Neural cell (in vitro differentiated cells): Measurements from ENCODE around the gene SGIP1. TPM values are rescaled to one million over a fixed set of nuclear protein-coding genes. Genes with fewer than 3 reads are reported as not detected.

ENCODE experiments used
- H2AFZ ChIP-seq: fragments of 200-600, 300-800 bp; sonication (generic), shearing (Covaris generic); 2 replicates; pipeline ENCODE4 v1.6.0; 2014; ENCODE audit warnings: low read depth, mild to moderate bottlenecking, antibody characterized with exemption, low read length, moderate library complexity
- H3F3A ChIP-seq: fragments of 200-600 bp; shearing (Covaris generic); 2 replicates; pipeline ENCODE4 v1.6.1; 2016; ENCODE audit warnings: mild to moderate bottlenecking, moderate library complexity, mixed read lengths, antibody characterized with exemption, low read length; ENCODE audit not compliant: insufficient read depth, poor library complexity, severe bottlenecking
- H3K27ac ChIP-seq: fragments of 200-600, 300-800 bp; sonication (generic), shearing (Covaris generic); 2 replicates; pipeline ENCODE4 v1.5.1; 2014; ENCODE audit warnings: mild to moderate bottlenecking, low read length, moderate library complexity
- H3K27me3 ChIP-seq: fragments of 300-800, 200-600 bp; sonication (generic), shearing (Covaris generic); 2 replicates; pipeline ENCODE4 v1.6.0; 2014; ENCODE audit warnings: mild to moderate bottlenecking, low read depth, low read length, moderate library complexity; ENCODE audit not compliant: insufficient read depth
- H3K36me3 ChIP-seq: fragments of 300-800, 200-600 bp; sonication (generic), shearing (Covaris generic); 2 replicates; pipeline ENCODE4 v1.5.1; 2014; ENCODE audit warnings: mild to moderate bottlenecking, antibody characterized with exemption, low read length, moderate library complexity; ENCODE audit not compliant: insufficient read depth
- H3K4me2 ChIP-seq: fragments of 300-800, 200-600 bp; sonication (generic), shearing (Covaris generic); 2 replicates; pipeline ENCODE4 v1.6.0; 2014; ENCODE audit warnings: mild to moderate bottlenecking, low read length
- H3K4me3 ChIP-seq: fragments of 300-800, 200-600 bp; sonication (generic), shearing (Covaris generic); 2 replicates; pipeline ENCODE4 v1.5.1; 2014; ENCODE audit warnings: mild to moderate bottlenecking, low read length, moderate library complexity
- H3K79me2 ChIP-seq: fragments of 200-600 bp; shearing (Covaris generic); replicated peaks from 2 replicates; pipeline ENCODE4 v1.6.0; 2014; ENCODE audit warnings: mild to moderate bottlenecking, low read length, moderate library complexity; ENCODE audit not compliant: insufficient read depth
- H3K9ac ChIP-seq: fragments of 300-800, 200-600 bp; sonication (generic), shearing (Covaris generic); 2 replicates; pipeline ENCODE4 v1.6.1; 2016; ENCODE audit warnings: mild to moderate bottlenecking, low read length, mixed read lengths
- H3K9me2 ChIP-seq: fragments of 200-600 bp; shearing (Covaris generic); 2 replicates; pipeline ENCODE4 v1.6.1; 2016; ENCODE audit warnings: mild to moderate bottlenecking, low read length, mixed read lengths; ENCODE audit not compliant: insufficient read depth
- H3K9me3 ChIP-seq: fragments of 200-600, 300-800 bp; sonication (generic), shearing (Covaris generic); 2 replicates; pipeline ENCODE4 v1.6.1; 2016; ENCODE audit warnings: mild to moderate bottlenecking, mixed run types, low read length, moderate library complexity, mixed read lengths
- H4K20me1 ChIP-seq: fragments of 200-600 bp; shearing (Covaris generic); 2 replicates; pipeline ENCODE4 v1.6.1; 2016; ENCODE audit warnings: mild to moderate bottlenecking, mixed run types; ENCODE audit not compliant: insufficient read depth
- CTCF ChIP-seq: fragments of 450-650 bp; IDR thresholded peaks from 2 replicates; pipeline ENCODE4 v1.5.1; 2014; ENCODE audit warnings: antibody characterized with exemption, mild to moderate bottlenecking, moderate library complexity; ENCODE audit not compliant: poor library complexity, severe bottlenecking
- EP300 ChIP-seq: fragments of 450-650 bp; conservative IDR thresholded peaks from 2 replicates; pipeline ENCODE4 v1.6.1; 2014; ENCODE audit warnings: antibody characterized with exemption, mild to moderate bottlenecking, moderate library complexity; ENCODE audit not compliant: poor library complexity, severe bottlenecking
- EZH2 ChIP-seq: fragments of 200-600, 300-800 bp; shearing (Covaris generic), sonication (generic); IDR thresholded peaks from 2 replicates; pipeline ENCODE4 v1.6.1; 2014; ENCODE audit warnings: antibody characterized with exemption, low read length, borderline replicate concordance, mild to moderate bottlenecking; ENCODE audit not compliant: insufficient read depth, poor library complexity, severe bottlenecking
- MXI1 ChIP-seq: fragments of 450-650 bp; conservative IDR thresholded peaks from 2 replicates; pipeline ENCODE4 v1.6.1; 2014; ENCODE audit warnings: antibody characterized with exemption, mild to moderate bottlenecking; ENCODE audit not compliant: poor library complexity, severe bottlenecking
- POLR2AphosphoS5 ChIP-seq: IDR thresholded peaks from 2 replicates; pipeline ENCODE4 v1.6.1; 2012
- RAD21 ChIP-seq: fragments of 450-650 bp; conservative IDR thresholded peaks from 2 replicates; pipeline ENCODE4 v1.6.1; 2014; ENCODE audit warnings: antibody characterized with exemption, mild to moderate bottlenecking, moderate library complexity
- SMC3 ChIP-seq: fragments of 450-650 bp; conservative IDR thresholded peaks from 2 replicates; pipeline ENCODE4 v1.6.1; 2014; ENCODE audit warnings: antibody characterized with exemption, mild to moderate bottlenecking, moderate library complexity; ENCODE audit not compliant: poor library complexity
- TAF1 ChIP-seq: IDR thresholded peaks from 2 replicates; pipeline ENCODE4 v1.6.1; 2012; ENCODE audit warnings: low read depth
- polyA plus RNA-seq: library from polyadenylated mRNA; depleted of rRNA; stranded (reverse); fragments of >200 nt; gene quantifications from 2 replicates; pipeline ENCODE4 v1.2.3, GENCODE V29; 2014
- TF ChIP-seq, protein P1 (sequence below): IDR thresholded peaks from 2 replicates; pipeline ENCODE4 v1.6.1; 2012; ENCODE audit warnings: borderline replicate concordance

SGIP1 gene
- polyA plus RNA-seq, 1 donor from 2014 or later, result 50.5 TPM

- no peaks in the 10 kb centered on the region for H3K79me2 ChIP-seq
- H3K9me2 ChIP-seq, result no peaks in the 10 kb centered on the region
- H4K20me1 ChIP-seq, result no peaks in the 10 kb centered on the region
- TF ChIP-seq EP300, result no peak
- TF ChIP-seq RAD21, result no peak
- no peak for TF ChIP-seq CTCF
- no peak for TF ChIP-seq EZH2
- TF ChIP-seq TAF1, result no peak
- no peak for TF ChIP-seq SMC3
- TF ChIP-seq, protein P1, sequence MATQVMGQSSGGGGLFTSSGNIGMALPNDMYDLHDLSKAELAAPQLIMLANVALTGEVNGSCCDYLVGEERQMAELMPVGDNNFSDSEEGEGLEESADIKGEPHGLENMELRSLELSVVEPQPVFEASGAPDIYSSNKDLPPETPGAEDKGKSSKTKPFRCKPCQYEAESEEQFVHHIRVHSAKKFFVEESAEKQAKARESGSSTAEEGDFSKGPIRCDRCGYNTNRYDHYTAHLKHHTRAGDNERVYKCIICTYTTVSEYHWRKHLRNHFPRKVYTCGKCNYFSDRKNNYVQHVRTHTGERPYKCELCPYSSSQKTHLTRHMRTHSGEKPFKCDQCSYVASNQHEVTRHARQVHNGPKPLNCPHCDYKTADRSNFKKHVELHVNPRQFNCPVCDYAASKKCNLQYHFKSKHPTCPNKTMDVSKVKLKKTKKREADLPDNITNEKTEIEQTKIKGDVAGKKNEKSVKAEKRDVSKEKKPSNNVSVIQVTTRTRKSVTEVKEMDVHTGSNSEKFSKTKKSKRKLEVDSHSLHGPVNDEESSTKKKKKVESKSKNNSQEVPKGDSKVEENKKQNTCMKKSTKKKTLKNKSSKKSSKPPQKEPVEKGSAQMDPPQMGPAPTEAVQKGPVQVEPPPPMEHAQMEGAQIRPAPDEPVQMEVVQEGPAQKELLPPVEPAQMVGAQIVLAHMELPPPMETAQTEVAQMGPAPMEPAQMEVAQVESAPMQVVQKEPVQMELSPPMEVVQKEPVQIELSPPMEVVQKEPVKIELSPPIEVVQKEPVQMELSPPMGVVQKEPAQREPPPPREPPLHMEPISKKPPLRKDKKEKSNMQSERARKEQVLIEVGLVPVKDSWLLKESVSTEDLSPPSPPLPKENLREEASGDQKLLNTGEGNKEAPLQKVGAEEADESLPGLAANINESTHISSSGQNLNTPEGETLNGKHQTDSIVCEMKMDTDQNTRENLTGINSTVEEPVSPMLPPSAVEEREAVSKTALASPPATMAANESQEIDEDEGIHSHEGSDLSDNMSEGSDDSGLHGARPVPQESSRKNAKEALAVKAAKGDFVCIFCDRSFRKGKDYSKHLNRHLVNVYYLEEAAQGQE, result no peak
- TF ChIP-seq MXI1, result no peak
- TF ChIP-seq POLR2AphosphoS5, result no peak
- no peaks in the 10 kb centered on the region for H3K27me3 ChIP-seq
- H3K4me2 ChIP-seq, result no peak overlapping the region
- H3K4me3 ChIP-seq, result no peak overlapping the region
- no peak overlapping the region for H3K9ac ChIP-seq
- H3K27ac ChIP-seq, result no peak overlapping the region
- H3F3A ChIP-seq, result no peaks in the 10 kb centered on the region
- no peak overlapping the region for H2AFZ ChIP-seq
- H3K9me3 ChIP-seq, result no peaks in the 10 kb centered on the region
- H3K36me3 ChIP-seq, result peaks cover 4% of the 10 kb centered on the region
Measured at GRCh38 chr1:66676613-66677298, 142.8 kb downstream of the SGIP1 start.

- H3K9me3 ChIP-seq, result no peaks in the 10 kb centered on the region
- no peaks in the 10 kb centered on the region for H3K79me2 ChIP-seq
- no peak overlapping the region for H3K4me3 ChIP-seq
- no peaks in the 10 kb centered on the region for H3K9me2 ChIP-seq
- TF ChIP-seq CTCF, result no peak
- TF ChIP-seq MXI1, result no peak
- TF ChIP-seq SMC3, result no peak
- TF ChIP-seq EP300, result no peak
- no peak for TF ChIP-seq RAD21
- TF ChIP-seq POLR2AphosphoS5, result no peak
- TF ChIP-seq, protein P1, result no peak
- TF ChIP-seq EZH2, result no peak
- TF ChIP-seq TAF1, result no peak
- no peak overlapping the region for H2AFZ ChIP-seq
- H3K36me3 ChIP-seq, result peaks cover 4% of the 10 kb centered on the region
- H3K27me3 ChIP-seq, result no peaks in the 10 kb centered on the region
- H3K4me2 ChIP-seq, result no peak overlapping the region
- H3F3A ChIP-seq, result no peaks in the 10 kb centered on the region
- no peak overlapping the region for H3K27ac ChIP-seq
- H4K20me1 ChIP-seq, result no peaks in the 10 kb centered on the region
- H3K9ac ChIP-seq, result no peak overlapping the region
Measured at GRCh38 chr1:66678146-66678545, 144.2 kb downstream of the SGIP1 start.
